GM18508 (cell line): Measurements from ENCODE around the gene SPATS1.
"Not testable (repeated sequence)": the region's sequence is repeated elsewhere in the genome, so short reads cannot be mapped to it uniquely, and the experiment has no call there.

Experiments used
- ATAC-seq: cut with Tn5 transposase; IDR thresholded peaks from one replicate; pipeline ENCODE4 v1.9.1; 2021; ENCODE audit warnings: moderate number of reproducible peaks; ENCODE audit not compliant: insufficient read depth, unreplicated experiment

The SPATS1 gene

GRCh38 chr6:44339763-44340625 is 2.5 kb upstream of the SPATS1 start:
- ATAC-seq = no peak

- no peak for ATAC-seq
These were observed 1.2 kb upstream of the SPATS1 start for GRCh38 chr6:44341095-44341890.

GRCh38 chr6:44342052-44342451 is 398 bp upstream of the SPATS1 start:
- ATAC-seq = no peak

- not testable (repeated sequence) for ATAC-seq
These were observed 4.4 kb downstream of the SPATS1 start for GRCh38 chr6:44346818-44347217.

- no peak for ATAC-seq
These were observed 7.6 kb downstream of the SPATS1 start for GRCh38 chr6:44349904-44350649.

GRCh38 chr6:44350650-44350994 is 8.2 kb downstream of the SPATS1 start:
- ATAC-seq = not testable (repeated sequence)

- ATAC-seq = no peak
These were observed 9.8 kb downstream of the SPATS1 start for GRCh38 chr6:44352259-44352658.

- ATAC-seq = no peak
These were observed 10.9 kb downstream of the SPATS1 start for GRCh38 chr6:44353336-44353735.

GRCh38 chr6:44355640-44356039 is 13.2 kb downstream of the SPATS1 start:
- ATAC-seq = no peak

- no peak for ATAC-seq
These were observed 14.0 kb downstream of the SPATS1 start for GRCh38 chr6:44356487-44356886.

- no peak for ATAC-seq
These were observed 17.5 kb downstream of the SPATS1 start for GRCh38 chr6:44359973-44360372.

GRCh38 chr6:44361947-44362346 is 19.5 kb downstream of the SPATS1 start:
- no peak for ATAC-seq

- ATAC-seq = no peak
These were observed 21.0 kb downstream of the SPATS1 start for GRCh38 chr6:44363377-44363926.

GRCh38 chr6:44366781-44367180 is 24.3 kb downstream of the SPATS1 start:
- no peak for ATAC-seq

GRCh38 chr6:44367681-44368080 is 25.2 kb downstream of the SPATS1 start:
- no peak for ATAC-seq

GRCh38 chr6:44373051-44373450 is 30.6 kb downstream of the SPATS1 start:
- no peak for ATAC-seq

- no peak for ATAC-seq
These were observed 31.3 kb downstream of the SPATS1 start for GRCh38 chr6:44373787-44374186.

- ATAC-seq = no peak
These were observed 32.6 kb downstream of the SPATS1 start for GRCh38 chr6:44375071-44375470.

- ATAC-seq = no peak
These were observed 35.0 kb downstream of the SPATS1 start for GRCh38 chr6:44377484-44377883.

- no peak for ATAC-seq
These were observed 35.5 kb downstream of the SPATS1 start for GRCh38 chr6:44377971-44378370.

- ATAC-seq = no peak
These were observed 39.3 kb downstream of the SPATS1 start for GRCh38 chr6:44381739-44382138.
